Posterior vena cava (tissue), 2 donors: Measurements from ENCODE around the gene PKIG. TPM values are rescaled to one million over a fixed set of nuclear protein-coding genes. Genes with fewer than 3 reads are reported as not detected.

Source experiments
- DNase-seq: peaks from one replicate; pipeline ENCODE4 v3.0.0-alpha.2; 2020; ENCODE audit warnings: low spot score
- intact Hi-C, 2 donors: fragments of 100-400 bp; cut with DNase I; formaldehyde crosslinking; loops; one replicate each; pipeline versions ENCODE4 v1.14.1 to v1.14.2; 2022 to 2023
- total RNA-seq, 2 donors: library from RNA; stranded (reverse); fragmentation: NEBNext Ultra II Directional; extraction: Animal tissue kit (Norgen Biotek cat#: 25700); gene quantifications; one replicate each; pipeline ENCODE4 v1.2.1, GENCODE V29; 2021
- donor health status: DM: yes; HTN: yes; CAD: no.
- donor health status: DM: yes; HTN: yes; CAD: no.

Gene PKIG
- total RNA-seq, 2 donors from 2014 or later = 125 to 246 TPM

- no peak for DNase-seq
- intact Hi-C loops = loop anchor here in 1 of 2 donors (10.0 kb wide), 1 partner anchor 243 kb away; no protein-coding TSS in a partner anchor
Observed at GRCh38 chr20:44627364-44628010, 45.1 kb downstream of the PKIG start.

- intact Hi-C loops = loop anchor here in 1 of 2 donors (10.0 kb wide), 1 partner anchor 244 kb away; no protein-coding TSS in a partner anchor
- DNase-seq = no peak
Observed at GRCh38 chr20:44629017-44629385, 46.6 kb downstream of the PKIG start.

- intact Hi-C loops = loop anchor here in 1 of 2 donors (10.0 kb wide), 1 partner anchor 245 kb away; no protein-coding TSS in a partner anchor
- no peak for DNase-seq
Observed at GRCh38 chr20:44629542-44629941, 47.2 kb downstream of the PKIG start.

GRCh38 chr20:44630297-44630696 lies 47.9 kb downstream of the PKIG start:
- DNase-seq = no peak
- intact Hi-C loops = no loop called here

- intact Hi-C loops = no loop called here
- DNase-seq = no peak
Observed at GRCh38 chr20:44632103-44632752, 49.8 kb downstream of the PKIG start.

GRCh38 chr20:44633187-44633810 lies 50.9 kb downstream of the PKIG start:
- intact Hi-C loops = no loop called here
- DNase-seq = no peak

- no peak for DNase-seq
- intact Hi-C loops = no loop called here
Observed at GRCh38 chr20:44633872-44634600, 51.7 kb downstream of the PKIG start.

- DNase-seq = no peak
- intact Hi-C loops = no loop called here
Observed at GRCh38 chr20:44635877-44636276, 53.5 kb downstream of the PKIG start.

GRCh38 chr20:44637042-44637441 lies 54.7 kb downstream of the PKIG start:
- intact Hi-C loops = no loop called here
- DNase-seq = no peak

- intact Hi-C loops = no loop called here
- DNase-seq = peak; percentile 93
Observed at GRCh38 chr20:44637522-44638372, 55.4 kb downstream of the PKIG start.

- DNase-seq = no peak
- intact Hi-C loops = no loop called here
Observed at GRCh38 chr20:44640522-44640921, 58.1 kb downstream of the PKIG start.

GRCh38 chr20:44641325-44641724 lies 58.9 kb downstream of the PKIG start:
- intact Hi-C loops = no loop called here
- no peak for DNase-seq

GRCh38 chr20:44642203-44643153 lies 60.1 kb downstream of the PKIG start:
- peak; percentile 90 for DNase-seq
- intact Hi-C loops = no loop called here

- intact Hi-C loops = no loop called here
- DNase-seq = no peak
Observed at GRCh38 chr20:44643154-44643519, 60.8 kb downstream of the PKIG start.

GRCh38 chr20:44643596-44644229 lies 61.3 kb downstream of the PKIG start:
- peak; percentile 94 for DNase-seq
- intact Hi-C loops = no loop called here

- intact Hi-C loops = no loop called here
- DNase-seq = no peak
Observed at GRCh38 chr20:44644230-44644617, 61.8 kb downstream of the PKIG start.

GRCh38 chr20:44644667-44645131 lies 62.3 kb downstream of the PKIG start:
- DNase-seq = no peak
- intact Hi-C loops = no loop called here
